ENCODE results near the gene SLC27A2. TPM values are rescaled to one million over a fixed set of nuclear protein-coding genes. Genes with fewer than 3 reads are reported as not detected.

The SLC27A2 gene
- total and polyA plus RNA-seq, 10 of the 15 experiments (the other 5 are each of a cell fraction or from before 2014, with no cell fraction given) = 0.22 to 1.2 (median 0.69) TPM; not detected in 1

DNA sequence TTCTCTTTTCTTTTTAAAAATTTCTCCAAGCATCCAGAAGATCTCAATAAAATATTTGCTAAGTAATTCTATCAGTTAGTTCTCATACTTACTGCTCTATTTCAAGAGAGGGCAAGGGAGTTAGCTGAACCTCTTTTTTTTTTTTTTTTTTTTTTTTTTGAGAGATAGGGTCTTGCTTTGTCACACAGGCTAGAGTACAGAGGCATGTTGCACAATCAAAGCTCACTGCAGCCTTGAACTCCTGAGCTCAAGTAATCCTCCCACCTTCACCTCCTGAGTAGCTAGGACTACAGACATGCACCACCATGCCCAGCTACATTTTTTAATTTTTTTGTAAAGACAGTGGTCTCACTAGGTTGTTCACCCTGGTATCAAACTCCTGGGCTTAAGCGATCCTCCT lies 62.2 kb downstream of the SLC27A2 start:
- no peak for TF ChIP-seq SIN3A (IDR thresholded peaks at IDR 0.05; ENCODE audit: low read depth, low read length)
- TF ChIP-seq KAT2A (conservative IDR thresholded peaks at IDR 0.05; ENCODE audit: control insufficient read depth, low read depth, low read length) = no peak
- no peak for TF ChIP-seq ATF7 (IDR thresholded peaks at IDR 0.05; ENCODE audit: low read depth)
- TF ChIP-seq RAD51 (IDR thresholded peaks at IDR 0.05) = no peak
- TF ChIP-seq WRNIP1 (IDR thresholded peaks at IDR 0.05; ENCODE audit: borderline replicate concordance, low read depth, low read length) = no peak
- TF ChIP-seq USF1 (IDR thresholded peaks at IDR 0.05; ENCODE audit: borderline replicate concordance, extremely low read length, insufficient read depth, low read depth, low read length) = no peak
- no peak for TF ChIP-seq EED (IDR thresholded peaks at IDR 0.05; ENCODE audit: low read depth)
- TF ChIP-seq, protein P1, sequence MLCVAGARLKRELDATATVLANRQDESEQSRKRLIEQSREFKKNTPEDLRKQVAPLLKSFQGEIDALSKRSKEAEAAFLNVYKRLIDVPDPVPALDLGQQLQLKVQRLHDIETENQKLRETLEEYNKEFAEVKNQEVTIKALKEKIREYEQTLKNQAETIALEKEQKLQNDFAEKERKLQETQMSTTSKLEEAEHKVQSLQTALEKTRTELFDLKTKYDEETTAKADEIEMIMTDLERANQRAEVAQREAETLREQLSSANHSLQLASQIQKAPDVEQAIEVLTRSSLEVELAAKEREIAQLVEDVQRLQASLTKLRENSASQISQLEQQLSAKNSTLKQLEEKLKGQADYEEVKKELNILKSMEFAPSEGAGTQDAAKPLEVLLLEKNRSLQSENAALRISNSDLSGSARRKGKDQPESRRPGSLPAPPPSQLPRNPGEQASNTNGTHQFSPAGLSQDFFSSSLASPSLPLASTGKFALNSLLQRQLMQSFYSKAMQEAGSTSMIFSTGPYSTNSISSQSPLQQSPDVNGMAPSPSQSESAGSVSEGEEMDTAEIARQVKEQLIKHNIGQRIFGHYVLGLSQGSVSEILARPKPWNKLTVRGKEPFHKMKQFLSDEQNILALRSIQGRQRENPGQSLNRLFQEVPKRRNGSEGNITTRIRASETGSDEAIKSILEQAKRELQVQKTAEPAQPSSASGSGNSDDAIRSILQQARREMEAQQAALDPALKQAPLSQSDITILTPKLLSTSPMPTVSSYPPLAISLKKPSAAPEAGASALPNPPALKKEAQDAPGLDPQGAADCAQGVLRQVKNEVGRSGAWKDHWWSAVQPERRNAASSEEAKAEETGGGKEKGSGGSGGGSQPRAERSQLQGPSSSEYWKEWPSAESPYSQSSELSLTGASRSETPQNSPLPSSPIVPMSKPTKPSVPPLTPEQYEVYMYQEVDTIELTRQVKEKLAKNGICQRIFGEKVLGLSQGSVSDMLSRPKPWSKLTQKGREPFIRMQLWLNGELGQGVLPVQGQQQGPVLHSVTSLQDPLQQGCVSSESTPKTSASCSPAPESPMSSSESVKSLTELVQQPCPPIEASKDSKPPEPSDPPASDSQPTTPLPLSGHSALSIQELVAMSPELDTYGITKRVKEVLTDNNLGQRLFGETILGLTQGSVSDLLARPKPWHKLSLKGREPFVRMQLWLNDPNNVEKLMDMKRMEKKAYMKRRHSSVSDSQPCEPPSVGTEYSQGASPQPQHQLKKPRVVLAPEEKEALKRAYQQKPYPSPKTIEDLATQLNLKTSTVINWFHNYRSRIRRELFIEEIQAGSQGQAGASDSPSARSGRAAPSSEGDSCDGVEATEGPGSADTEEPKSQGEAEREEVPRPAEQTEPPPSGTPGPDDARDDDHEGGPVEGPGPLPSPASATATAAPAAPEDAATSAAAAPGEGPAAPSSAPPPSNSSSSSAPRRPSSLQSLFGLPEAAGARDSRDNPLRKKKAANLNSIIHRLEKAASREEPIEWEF (IDR thresholded peaks at IDR 0.05; ENCODE audit: insufficient replicate concordance, low read depth, low read length) = no peak
- TF ChIP-seq, protein P2, sequence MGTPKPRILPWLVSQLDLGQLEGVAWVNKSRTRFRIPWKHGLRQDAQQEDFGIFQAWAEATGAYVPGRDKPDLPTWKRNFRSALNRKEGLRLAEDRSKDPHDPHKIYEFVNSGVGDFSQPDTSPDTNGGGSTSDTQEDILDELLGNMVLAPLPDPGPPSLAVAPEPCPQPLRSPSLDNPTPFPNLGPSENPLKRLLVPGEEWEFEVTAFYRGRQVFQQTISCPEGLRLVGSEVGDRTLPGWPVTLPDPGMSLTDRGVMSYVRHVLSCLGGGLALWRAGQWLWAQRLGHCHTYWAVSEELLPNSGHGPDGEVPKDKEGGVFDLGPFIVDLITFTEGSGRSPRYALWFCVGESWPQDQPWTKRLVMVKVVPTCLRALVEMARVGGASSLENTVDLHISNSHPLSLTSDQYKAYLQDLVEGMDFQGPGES (IDR thresholded peaks at IDR 0.05) = no peak
- TF ChIP-seq BACH1 (IDR thresholded peaks at IDR 0.05; ENCODE audit: borderline replicate concordance) = no peak
- TF ChIP-seq STAT3 (IDR thresholded peaks at IDR 0.05; ENCODE audit: low read depth, low read length) = no peak
- no peak for TF ChIP-seq EP300 (IDR thresholded peaks at IDR 0.05; ENCODE audit: borderline replicate concordance in 1 of 2, control insufficient read depth in 1 of 2, low read depth in 2 of 2, low read length in 2 of 2)
- TF ChIP-seq LARP7 (IDR thresholded peaks at IDR 0.05) = no peak
- peaks cover 8% of the 10 kb centered on the region for H3K4me1 ChIP-seq (ENCODE audit: control insufficient read depth, insufficient read depth, low read length)
- DNase-seq (ENCODE audit: low read depth, low spot score) (no peak), FAIRE-seq (no peak), ATAC-seq (no peak)
- H3K27ac ChIP-seq (ENCODE audit: control insufficient read depth, insufficient read depth) = no peak overlapping the region
- ChIA-PET CTCF (no interaction called here), POLR2A (no interaction called here), SMC1A (ENCODE audit: uncharacterized antibody, unreplicated experiment) (no interaction called here), RAD21 (ENCODE audit: unreplicated experiment) (no interaction called here)
- no peak overlapping the region for H3K4me3 ChIP-seq
- no peaks in the 10 kb centered on the region for H3K9me3 ChIP-seq (replicated peaks; ENCODE audit: control insufficient read depth, insufficient read depth, low read length)
- no peak overlapping the region for H3K9ac ChIP-seq (ENCODE audit: control insufficient read depth, insufficient read depth, low read length)
- no peak overlapping the region for H3K4me2 ChIP-seq (ENCODE audit: control insufficient read depth, insufficient read depth)
- no peaks in the 10 kb centered on the region for H3K27me3 ChIP-seq (replicated peaks in 1 of 2; ENCODE audit: control insufficient read depth in 2 of 2, insufficient read depth in 2 of 2, low read length in 1 of 2)
- in situ Hi-C loops (cut with MboI) (no loop called here), intact Hi-C loops (cut with micrococcal nuclease; ENCODE audit: unreplicated experiment) (no loop called here)
- WGBS (ENCODE audit: insufficient coverage, insufficient replicate concordance, low lambda C conversion rate, missing lambda C conversion rate) = 100% methylated on average over 1 of the region's 1 CpG
- H3K79me2 ChIP-seq (ENCODE audit: control insufficient read depth, insufficient read depth, low read length) = no peaks in the 10 kb centered on the region
- H4K20me1 ChIP-seq (ENCODE audit: control insufficient read depth, insufficient read depth) = no peaks in the 10 kb centered on the region
- no peaks in the 10 kb centered on the region for H3K36me3 ChIP-seq (ENCODE audit: control insufficient read depth in 2 of 2, insufficient read depth in 2 of 2, low read length in 1 of 2)
- no peak overlapping the region for H2AFZ ChIP-seq (ENCODE audit: control insufficient read depth, low read depth, low read length)
- no TSS peak for BruUV-seq (replicated peaks)

Data from GM12878 (cell line).